GM12891 (cell line): ENCODE data around the gene MAEL.

Experiments
- PAX5 ChIP-seq: IDR thresholded peaks from 2 replicates; pipeline ENCODE4 v1.6.1; 2011; ENCODE audit warnings: low read length, moderate library complexity, mild to moderate bottlenecking; ENCODE audit not compliant: insufficient read depth, severe bottlenecking
- POLR2A ChIP-seq: IDR thresholded peaks from 2 replicates; pipeline ENCODE4 v1.6.1; 2011; ENCODE audit warnings: low read depth, low read length, control low read depth
- POLR2AphosphoS5 ChIP-seq: IDR thresholded peaks from 2 replicates; pipeline ENCODE4 v1.6.1; 2011; ENCODE audit warnings: low read depth, low read length, control low read depth
- POU2F2 ChIP-seq: IDR thresholded peaks from 2 replicates; pipeline ENCODE4 v1.6.1; 2011; ENCODE audit warnings: low read depth, mild to moderate bottlenecking, control low read depth, low read length, moderate library complexity
- TAF1 ChIP-seq: IDR thresholded peaks from 2 replicates; pipeline ENCODE4 v1.6.1; 2011; ENCODE audit warnings: low read depth, low read length, control low read depth

DNA sequence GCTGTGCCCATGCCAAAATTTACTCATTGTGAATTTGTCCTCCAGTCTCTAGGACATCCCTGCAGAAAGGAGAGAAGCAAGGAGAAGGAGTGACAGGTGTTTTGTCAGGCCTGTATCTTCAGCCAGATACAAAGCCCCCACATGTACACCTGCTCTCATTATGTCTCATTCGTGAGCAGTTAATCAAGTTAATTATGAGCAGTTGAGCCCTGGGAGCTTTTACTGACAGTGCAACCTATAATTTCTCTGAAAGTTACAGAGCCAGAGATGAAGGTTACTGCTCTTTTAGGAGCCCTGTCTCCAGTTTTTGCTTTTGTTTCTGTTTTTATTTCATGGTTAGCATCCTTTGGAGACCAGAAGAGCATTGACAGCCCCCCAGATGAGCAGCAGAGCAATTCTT lies 8.7 kb upstream of the MAEL start:
- no peak for TF ChIP-seq TAF1
- no peak for TF ChIP-seq POLR2A
- no peak for TF ChIP-seq POLR2AphosphoS5
- TF ChIP-seq POU2F2, result no peak
- no peak for TF ChIP-seq PAX5
